ENCODE measurements around the gene SCUBE2. TPM values are rescaled to one million over a fixed set of nuclear protein-coding genes. Genes with fewer than 3 reads are reported as not detected.

The SCUBE2 gene
- total and polyA plus RNA-seq, 5 donors = 0.18 to 3.6 (median 1.6) TPM

DNA sequence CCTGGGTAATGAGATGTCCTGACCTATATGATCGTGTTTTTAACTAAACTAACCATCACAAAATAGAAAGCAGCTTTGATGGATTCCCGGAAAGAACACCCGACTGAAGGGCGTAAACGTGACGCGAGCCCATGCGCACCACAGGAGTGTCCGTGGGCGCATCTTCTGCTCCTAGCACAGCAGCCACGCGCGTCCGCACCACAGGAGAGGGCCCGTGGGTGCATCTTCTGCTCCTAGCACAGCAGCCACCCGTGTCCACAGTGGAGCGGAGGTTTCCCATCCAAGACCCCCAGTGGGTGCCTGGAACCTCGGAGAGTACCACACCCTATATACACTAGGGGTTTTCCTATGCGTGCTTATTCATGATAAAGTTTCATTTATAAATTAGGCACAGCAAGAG, 51.5 kb downstream of the SCUBE2 start:
- Histone ChIP-seq H3K9me3 (ENCODE audit: control insufficient read depth, low read length) (no peaks in the 10 kb centered on the region), H3K4me3 (ENCODE audit: low read length) (no peak overlapping the region), H3K27ac (ENCODE audit: low read length) (no peak overlapping the region), H3K27me3 (ENCODE audit: control insufficient read depth, insufficient read depth) (no peaks in the 10 kb centered on the region), H3K4me1 (ENCODE audit: control insufficient read depth, insufficient read depth, low read length) (no peaks in the 10 kb centered on the region)
- DNase-seq (no peak), ATAC-seq (no peak)
- WGBS = 97% methylated on average over 19 of the region's 19 CpGs
- intact Hi-C loops (cut with DNase I) = no loop called here

DNA sequence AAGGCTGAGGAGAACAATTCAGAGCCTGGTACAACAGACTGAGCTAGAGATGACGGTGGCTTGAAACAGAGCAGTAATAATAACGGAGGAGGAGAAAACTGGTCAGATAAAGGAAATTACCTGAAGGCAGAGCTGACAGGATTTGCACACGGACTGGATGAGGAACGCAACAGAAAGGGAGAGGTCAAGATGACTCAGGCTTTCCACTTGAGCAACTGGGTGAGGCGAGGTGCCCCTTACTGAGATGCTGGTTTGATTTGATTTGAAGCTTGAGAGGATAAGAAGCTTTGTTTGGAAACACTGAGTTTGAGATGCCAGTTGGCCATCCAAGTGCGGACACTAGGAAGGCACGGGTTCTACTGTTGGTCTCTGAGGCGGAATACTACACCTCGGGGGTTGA, 52.2 kb downstream of the SCUBE2 start:
- intact Hi-C loops (cut with DNase I) = no loop called here
- ATAC-seq (no peak), DNase-seq (no peak)
- no peak overlapping the region for H3K27ac ChIP-seq (ENCODE audit: low read length)
- no peak overlapping the region for H3K4me3 ChIP-seq (ENCODE audit: low read length)
- no peaks in the 10 kb centered on the region for H3K9me3 ChIP-seq (ENCODE audit: control insufficient read depth, low read length)
- WGBS = 90% methylated on average over 9 of the region's 9 CpGs
- no peaks in the 10 kb centered on the region for H3K4me1 ChIP-seq (ENCODE audit: control insufficient read depth, insufficient read depth, low read length)
- H3K27me3 ChIP-seq (ENCODE audit: control insufficient read depth, insufficient read depth) = no peaks in the 10 kb centered on the region

DNA sequence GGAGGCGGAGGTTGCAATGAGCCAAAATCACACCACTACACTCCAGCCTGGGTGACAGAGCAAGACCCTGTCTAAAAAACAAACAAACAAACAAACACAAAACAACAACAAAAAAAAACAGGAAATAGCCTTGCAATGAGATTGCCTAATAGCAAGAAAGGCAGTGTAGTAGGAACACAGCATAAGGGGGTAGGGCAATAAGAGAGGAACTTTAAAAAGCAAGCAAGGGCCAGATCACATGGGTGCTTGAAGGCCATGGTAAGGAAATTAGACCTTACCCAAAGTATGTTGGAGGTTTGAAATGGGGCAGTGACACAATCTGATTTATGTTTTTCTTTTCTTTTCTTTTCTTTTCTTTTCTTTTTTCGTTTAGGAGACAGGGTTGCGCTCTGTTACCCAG, 52.9 kb downstream of the SCUBE2 start:
- ATAC-seq (no peak), DNase-seq (no peak)
- no peaks in the 10 kb centered on the region for H3K9me3 ChIP-seq (ENCODE audit: control insufficient read depth, low read length)
- H3K4me3 ChIP-seq (ENCODE audit: low read length) = no peak overlapping the region
- H3K27ac ChIP-seq (ENCODE audit: low read length) = no peak overlapping the region
- WGBS = 95% methylated on average over 3 of the region's 3 CpGs
- intact Hi-C loops (cut with DNase I) = no loop called here
- no peaks in the 10 kb centered on the region for H3K4me1 ChIP-seq (ENCODE audit: control insufficient read depth, insufficient read depth, low read length)
- H3K27me3 ChIP-seq (ENCODE audit: control insufficient read depth, insufficient read depth) = no peaks in the 10 kb centered on the region

DNA sequence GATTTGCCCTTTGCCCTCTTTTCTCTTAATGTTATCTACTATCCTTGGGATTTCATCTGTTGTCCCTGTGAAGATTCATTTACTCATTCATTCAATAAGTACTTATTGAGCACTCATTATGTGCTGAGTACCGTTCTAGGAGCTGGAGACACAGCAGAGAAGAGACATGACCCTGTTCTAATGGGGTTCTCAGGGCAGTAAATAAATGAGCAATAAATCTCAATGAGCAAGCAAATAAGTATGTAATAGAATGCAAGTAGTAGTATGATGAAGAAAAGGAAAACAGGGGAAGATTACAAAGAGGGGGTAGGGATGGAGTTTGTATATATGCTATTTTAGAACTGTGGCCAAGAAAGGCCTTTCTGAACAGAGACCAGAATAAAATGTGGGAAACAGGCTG, 53.4 kb downstream of the SCUBE2 start:
- no peak overlapping the region for H3K4me3 ChIP-seq (ENCODE audit: low read length)
- no peaks in the 10 kb centered on the region for H3K9me3 ChIP-seq (ENCODE audit: control insufficient read depth, low read length)
- no peaks in the 10 kb centered on the region for H3K27me3 ChIP-seq (ENCODE audit: control insufficient read depth, insufficient read depth)
- no peak overlapping the region for H3K27ac ChIP-seq (ENCODE audit: low read length)
- intact Hi-C loops (cut with DNase I) = no loop called here
- no peak for DNase-seq
- WGBS = 81% methylated on average over 1 of the region's 1 CpG
- no peaks in the 10 kb centered on the region for H3K4me1 ChIP-seq (ENCODE audit: control insufficient read depth, insufficient read depth, low read length)
- ATAC-seq = no peak

DNA sequence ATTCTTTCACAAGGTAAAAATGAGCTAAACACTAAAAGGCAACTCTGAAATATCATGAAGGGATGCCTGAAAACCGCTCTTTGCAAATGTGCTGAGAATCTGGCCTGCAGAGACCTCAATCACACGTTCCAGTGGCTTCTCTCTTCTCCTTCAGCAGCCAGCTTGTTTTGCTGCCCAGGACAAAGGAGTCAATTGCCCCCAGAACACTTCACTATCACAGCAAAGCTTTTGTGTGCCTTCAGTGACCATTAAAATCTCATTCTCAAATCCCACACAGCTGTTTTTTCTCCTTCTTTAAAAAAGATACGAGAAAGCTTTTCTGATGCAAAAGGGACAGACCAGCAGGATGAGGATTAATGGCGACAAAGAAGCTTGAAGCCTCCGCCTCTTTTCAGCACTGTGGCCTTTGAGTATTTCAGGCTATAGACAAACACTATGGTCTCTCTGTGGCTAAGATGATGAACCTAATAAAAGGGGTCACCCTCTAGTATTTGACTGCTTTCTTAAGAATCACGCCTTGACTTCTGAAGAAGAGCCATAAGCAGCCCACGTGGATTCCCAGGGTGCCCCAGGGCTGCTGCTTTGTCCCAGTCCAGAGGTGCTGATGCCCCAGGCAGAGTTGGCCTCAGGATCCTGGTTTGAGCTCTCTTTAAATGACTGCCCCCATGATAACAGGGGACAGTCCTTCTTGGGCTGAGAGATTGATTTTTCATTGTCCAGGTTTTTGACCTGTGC, 54.2 kb downstream of the SCUBE2 start:
- intact Hi-C loops (cut with DNase I) = no loop called here

DNA sequence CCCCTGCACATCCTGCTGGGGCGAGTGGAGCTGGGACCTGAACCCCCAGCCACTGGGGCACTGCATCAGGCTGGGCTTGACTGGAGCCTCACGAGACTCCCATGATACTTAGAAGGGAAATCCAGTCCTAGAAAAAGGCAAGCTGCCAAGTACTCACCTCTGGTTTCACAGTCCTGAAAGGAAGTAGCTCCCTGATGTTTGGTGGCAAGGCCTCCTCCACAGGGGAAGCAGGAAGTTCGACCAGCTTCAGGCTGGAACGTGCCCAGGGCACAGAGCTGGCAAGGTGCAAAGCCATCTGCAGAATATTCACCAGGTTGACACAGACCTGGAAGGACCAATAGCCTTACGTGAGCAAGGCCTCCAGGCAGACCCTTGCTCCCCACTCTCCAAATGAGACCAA, 60.8 kb downstream of the SCUBE2 start:
- intact Hi-C loops (cut with DNase I) = no loop called here
- Histone ChIP-seq H3K27me3 (ENCODE audit: control insufficient read depth, insufficient read depth) (no peaks in the 10 kb centered on the region), H3K4me1 (ENCODE audit: control insufficient read depth, insufficient read depth, low read length) (no peaks in the 10 kb centered on the region), H3K27ac (ENCODE audit: low read length) (no peak overlapping the region), H3K4me3 (ENCODE audit: low read length) (no peak overlapping the region), H3K9me3 (ENCODE audit: control insufficient read depth, low read length) (no peaks in the 10 kb centered on the region)
- 68% methylated on average over 5 of the region's 5 CpGs for WGBS
- ATAC-seq = no peak
- DNase-seq = no peak

More for the DNA sequence above, 54.2 kb downstream of the SCUBE2 start:
- Histone ChIP-seq H3K27me3 (ENCODE audit: control insufficient read depth, insufficient read depth) (no peaks in the 10 kb centered on the region), H3K9me3 (ENCODE audit: control insufficient read depth, low read length) (no peaks in the 10 kb centered on the region), H3K4me3 (ENCODE audit: low read length) (no peak overlapping the region), H3K27ac (ENCODE audit: low read length) (no peak overlapping the region), H3K4me1 (ENCODE audit: control insufficient read depth, insufficient read depth, low read length) (no peaks in the 10 kb centered on the region)
- ATAC-seq (no peak), DNase-seq (no peak)
- WGBS = 68% methylated on average over 7 of the region's 7 CpGs

DNA sequence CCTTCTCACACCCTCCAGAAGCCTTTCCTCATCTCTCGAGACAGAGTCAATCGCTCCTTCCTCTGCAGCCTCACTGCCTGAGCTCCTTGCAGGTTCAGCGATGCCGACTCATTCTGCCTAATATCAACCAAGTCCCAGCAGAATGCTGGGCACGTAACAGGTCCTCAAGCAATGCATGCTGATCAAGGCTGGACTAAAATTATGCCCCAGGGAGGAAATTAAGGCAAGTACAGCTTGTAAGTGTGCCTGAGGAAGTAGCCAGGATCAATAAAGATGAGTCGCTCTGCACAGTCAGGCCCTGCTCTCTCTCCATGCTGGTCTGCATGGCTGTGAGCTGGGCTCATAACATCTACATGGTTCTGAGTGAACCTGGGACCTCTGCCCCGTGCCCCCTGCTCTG, 62.0 kb downstream of the SCUBE2 start:
- no peaks in the 10 kb centered on the region for H3K27me3 ChIP-seq (ENCODE audit: control insufficient read depth, insufficient read depth)
- H3K4me3 ChIP-seq (ENCODE audit: low read length) = no peak overlapping the region
- intact Hi-C loops (cut with DNase I) = no loop called here
- DNase-seq (no peak), ATAC-seq (no peak)
- no peaks in the 10 kb centered on the region for H3K9me3 ChIP-seq (ENCODE audit: control insufficient read depth, low read length)
- no peak overlapping the region for H3K27ac ChIP-seq (ENCODE audit: low read length)
- no peaks in the 10 kb centered on the region for H3K4me1 ChIP-seq (ENCODE audit: control insufficient read depth, insufficient read depth, low read length)
- WGBS = 86% methylated on average over 7 of the region's 7 CpGs

DNA sequence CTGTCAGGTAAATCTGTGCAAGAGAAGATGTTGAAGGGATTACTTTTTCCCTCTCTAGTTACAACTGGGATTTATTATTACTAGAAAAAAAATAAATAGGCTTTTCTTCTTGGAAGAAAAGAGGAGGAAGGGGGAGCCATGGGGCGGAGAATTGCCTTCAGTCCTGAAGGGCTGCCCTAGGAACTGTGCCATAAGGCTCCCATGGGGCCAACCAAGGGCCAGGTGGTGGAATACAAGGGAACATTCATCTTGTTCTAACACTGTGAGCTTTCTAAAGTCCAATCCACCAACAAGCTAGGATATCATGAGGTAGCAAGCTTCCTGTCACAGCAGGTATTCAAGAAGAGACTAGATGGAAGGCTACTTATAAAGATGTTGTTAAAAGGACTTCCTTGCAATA, 62.8 kb downstream of the SCUBE2 start:
- no peak for DNase-seq
- no peak for ATAC-seq
- intact Hi-C loops (cut with DNase I) = no loop called here
- Histone ChIP-seq H3K9me3 (ENCODE audit: control insufficient read depth, low read length) (no peaks in the 10 kb centered on the region), H3K4me3 (ENCODE audit: low read length) (no peak overlapping the region), H3K27me3 (ENCODE audit: control insufficient read depth, insufficient read depth) (no peaks in the 10 kb centered on the region), H3K27ac (ENCODE audit: low read length) (no peak overlapping the region), H3K4me1 (ENCODE audit: control insufficient read depth, insufficient read depth, low read length) (no peaks in the 10 kb centered on the region)
- 82% methylated on average over 1 of the region's 1 CpG for whole genome bisulfite sequencing

DNA sequence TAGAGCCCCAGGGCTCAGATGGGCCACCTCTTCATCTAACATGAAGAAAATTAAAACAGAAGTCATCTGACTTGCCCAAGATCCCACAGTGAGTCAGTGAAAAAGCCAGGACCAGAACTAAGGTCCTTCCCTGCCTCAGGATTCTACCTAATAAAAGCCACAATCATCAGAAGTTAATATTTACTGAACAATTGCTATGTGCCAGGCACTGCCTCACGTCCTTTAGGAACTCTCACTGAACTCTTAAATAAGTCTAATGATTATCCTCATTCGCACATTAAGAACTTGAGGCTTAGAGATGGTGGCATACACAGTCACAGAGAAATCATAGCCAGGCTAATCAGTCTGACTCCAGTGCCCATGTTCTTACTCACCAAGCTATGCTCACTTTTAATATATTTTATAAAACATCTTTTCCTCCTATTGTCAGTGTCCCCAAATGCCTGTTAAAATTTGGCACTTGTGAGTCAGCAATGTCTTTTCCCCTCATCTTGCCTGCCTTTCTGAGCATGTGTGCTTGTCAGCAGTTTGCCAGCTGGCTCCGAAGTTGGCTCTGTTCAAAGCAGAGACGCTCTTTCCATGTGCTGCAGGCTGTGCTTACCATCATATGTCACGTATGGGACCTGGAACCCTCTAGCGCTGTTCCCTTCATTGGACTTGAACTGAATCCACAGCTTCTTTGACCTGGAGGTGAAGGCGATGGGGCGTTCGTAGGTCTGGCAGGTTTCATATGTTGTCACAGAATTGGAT, 66.1 kb downstream of the SCUBE2 start:
- WGBS = 79% methylated on average over 9 of the region's 9 CpGs
- ATAC-seq = no peak

DNA sequence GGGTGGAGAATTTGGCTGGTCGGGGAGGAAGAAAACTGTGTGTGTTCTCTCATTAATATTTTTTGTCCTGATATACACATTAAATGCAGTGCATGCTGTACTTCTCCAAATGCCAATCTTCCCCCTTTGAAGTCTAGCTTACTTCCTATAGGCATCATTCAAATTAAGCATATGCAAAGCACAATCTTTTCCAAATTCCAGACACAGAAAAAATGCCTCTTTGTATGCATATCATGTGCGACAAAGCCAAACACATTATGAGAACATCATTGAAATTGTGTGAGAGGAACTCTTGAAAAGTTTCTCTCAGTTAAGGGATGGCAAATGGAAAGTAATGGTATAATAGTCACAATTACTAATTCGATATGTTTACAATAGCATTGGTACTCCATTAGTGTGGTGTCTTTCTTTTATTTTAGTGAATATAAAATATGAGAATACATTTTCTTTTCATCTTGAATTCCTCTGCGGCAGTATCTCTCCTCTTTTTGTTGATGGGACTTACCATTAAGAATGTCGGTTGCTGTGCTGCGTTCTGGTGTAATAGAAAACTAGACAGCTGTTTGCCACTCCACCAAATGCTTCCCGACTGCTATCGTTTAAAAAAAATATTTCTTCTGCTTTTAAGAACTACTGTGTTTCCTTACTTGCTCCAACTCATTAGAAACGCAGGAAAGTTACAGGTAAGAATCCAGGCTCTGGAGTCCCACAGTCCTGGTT, 68.3 kb downstream of the SCUBE2 start:
- no peak for DNase-seq
- 93% methylated on average over 9 of the region's 9 CpGs for WGBS
- intact Hi-C loops (cut with DNase I) = no loop called here

More for the DNA sequence above, 66.1 kb downstream of the SCUBE2 start:
- Histone ChIP-seq H3K4me1 (ENCODE audit: control insufficient read depth, insufficient read depth, low read length) (peaks cover 5% of the 10 kb centered on the region), H3K27ac (ENCODE audit: low read length) (no peak overlapping the region), H3K27me3 (ENCODE audit: control insufficient read depth, insufficient read depth) (no peaks in the 10 kb centered on the region), H3K4me3 (ENCODE audit: low read length) (no peak overlapping the region), H3K9me3 (ENCODE audit: control insufficient read depth, low read length) (no peaks in the 10 kb centered on the region)
- DNase-seq = no peak
- intact Hi-C loops (cut with DNase I) = no loop called here

DNA sequence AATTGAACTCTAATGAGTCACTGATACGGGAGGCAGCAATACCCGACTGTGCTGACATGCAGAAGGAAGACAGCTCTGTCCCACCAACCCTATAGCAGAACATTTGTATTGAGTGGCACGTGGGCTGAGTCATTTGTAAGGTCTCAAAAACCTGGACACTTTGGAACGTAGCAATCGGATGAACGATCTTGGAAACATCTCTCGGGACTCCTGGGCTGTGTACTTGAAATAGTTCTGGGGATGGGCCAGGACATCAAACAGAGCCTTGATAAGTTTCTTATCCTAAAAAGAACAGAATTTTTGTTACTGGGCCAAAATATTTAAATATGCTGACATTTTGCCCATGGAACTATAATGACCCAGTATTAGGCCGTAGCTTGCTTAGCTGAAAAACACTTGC, 70.5 kb downstream of the SCUBE2 start:
- intact Hi-C loops (cut with DNase I) = no loop called here
- peaks cover 12% of the 10 kb centered on the region for H3K4me1 ChIP-seq (ENCODE audit: control insufficient read depth, insufficient read depth, low read length)
- ATAC-seq (no peak), DNase-seq (no peak)
- no peak overlapping the region for H3K4me3 ChIP-seq (ENCODE audit: low read length)
- no peak overlapping the region for H3K27ac ChIP-seq (ENCODE audit: low read length)
- H3K27me3 ChIP-seq (ENCODE audit: control insufficient read depth, insufficient read depth) = no peaks in the 10 kb centered on the region
- 28% methylated on average over 8 of the region's 8 CpGs for WGBS
- no peaks in the 10 kb centered on the region for H3K9me3 ChIP-seq (ENCODE audit: control insufficient read depth, low read length)

More for the DNA sequence above, 68.3 kb downstream of the SCUBE2 start:
- Histone ChIP-seq H3K27ac (ENCODE audit: low read length) (no peak overlapping the region), H3K4me1 (ENCODE audit: control insufficient read depth, insufficient read depth, low read length) (peaks cover 7% of the 10 kb centered on the region), H3K9me3 (ENCODE audit: control insufficient read depth, low read length) (no peaks in the 10 kb centered on the region), H3K27me3 (ENCODE audit: control insufficient read depth, insufficient read depth) (no peaks in the 10 kb centered on the region), H3K4me3 (ENCODE audit: low read length) (no peak overlapping the region)
- no peak for ATAC-seq

Data from right cardiac atrium (tissue), 5 donors.